Ovary (tissue), 9 donors: Measurements from ENCODE around the gene COPS6. TPM values are rescaled to one million over a fixed set of nuclear protein-coding genes. Genes with fewer than 3 reads are reported as not detected.
"Not testable (repeated sequence)": the region's sequence is repeated elsewhere in the genome, so short reads cannot be mapped to it uniquely, and the experiment has no call there.

Experiments
- DNase-seq, 5 donors: peaks; one replicate each; pipeline ENCODE4 v3.0.0-alpha.2; 2019 to 2020
- H3K27ac ChIP-seq, 2 donors: fragments of 200-600 bp; one replicate each; pipeline versions ENCODE4 v1.5.1 to v1.8.0; 2019 to 2022
- H3K27me3 ChIP-seq: fragments of 200-600 bp; one replicate; pipeline ENCODE4 v1.8.0; 2022
- H3K36me3 ChIP-seq: fragments of 200-600 bp; sonication (generic); one replicate; pipeline ENCODE4 v1.5.1; 2019
- H3K4me1 ChIP-seq: one replicate; pipeline ENCODE4 v1.8.1; 2013; ENCODE audit warnings: mild to moderate bottlenecking, moderate library complexity; ENCODE audit not compliant: insufficient read depth
- H3K4me3 ChIP-seq: fragments of 200-600 bp; sonication (generic); one replicate; pipeline ENCODE4 v1.5.1; 2017
- H3K9me3 ChIP-seq, 2 donors: fragments of 200-600 bp in 1 of 2; sonication (generic) in 1 of 2; one replicate each; pipeline versions ENCODE4 v1.5.1 to v1.8.1; 2013 to 2019; ENCODE audit warnings: mild to moderate bottlenecking in 1 of 2, moderate library complexity in 1 of 2
- CTCF ChIP-seq, 3 donors: fragments of 450-650 bp in 2 of 3; fragments of 200-600 bp in 1 of 3; IDR thresholded peaks; one replicate each; pipeline versions ENCODE4 v1.5.1 to v1.8.0; 2016 to 2022; ENCODE audit warnings: antibody characterized with exemption in 3 of 3, mild to moderate bottlenecking in 1 of 3
- EP300 ChIP-seq: sonication (generic); formaldehyde crosslinking; IDR thresholded peaks from one replicate; pipeline ENCODE4 v1.6.1; 2017; ENCODE audit warnings: antibody characterized with exemption
- POLR2A ChIP-seq: fragments of 450-650 bp; IDR thresholded peaks from one replicate; pipeline ENCODE4 v1.6.1; 2017; ENCODE audit warnings: antibody characterized with exemption, mild to moderate bottlenecking, moderate library complexity
- WGBS, 3 donors: extraction: QIAGEN DNeasy Blood & Tissue Kit in 1 of 3; methylation state at CpG; one replicate each; pipeline versions ENCODE4 v1.1.5 to v1.1.7; 2013 to 2017; 5-methylcytosine and 5-hydroxymethylcytosine counted together
- intact Hi-C, 4 donors: fragments of 100-400 bp; cut with DNase I; formaldehyde crosslinking; loops; one replicate each; pipeline versions ENCODE4 v1.11.0 to v1.15.1; 2022 to 2023
- polyA plus RNA-seq, 2 donors: library from polyadenylated mRNA; stranded (reverse); fragments of 200-250 nt in 1 of 2; fragments of 350-450 nt in 1 of 2; fragmentation: Illumina TruSeq in 1 of 2; extraction: RNeasy Lipid Tissue Mini Kit (QIAGEN cat#74804) in 1 of 2; gene quantifications; one replicate each; pipeline ENCODE4 v1.2.3, GENCODE V29; 2013 to 2014
- total RNA-seq, 7 donors: library from RNA; depleted of rRNA in 2 of 7; stranded (reverse); fragments of >200 nt in 2 of 7; fragmentation: NEBNext Ultra II Directional in 3 of 7; extraction: Animal tissue kit (Norgen Biotek cat#: 25700) in 3 of 7; gene quantifications; one replicate each; pipeline versions ENCODE4 v1.1.0 to v1.2.4, GENCODE V29; 2016 to 2023
- donor health status: DM: no; HTN: no; CAD: no; lungs with moderate emphysema.
- donor health status: DM: no; HTN: no; CAD: no.
- donor health status: Bipolar disorder and iron deficiency.
- donor health status: DM: yes; HTN: yes; CAD: no.
- donor health status: DM: no; HTN: no; CAD: no.
- donor health status: DM: yes; HTN: yes; CAD: no.

COPS6 gene
- total and polyA plus RNA-seq, 9 donors = 33.6 to 145 (median 98.2) TPM

GRCh38 chr7:100128637-100128963, 39.8 kb downstream of the COPS6 start:
- no peak for DNase-seq
- no peaks in the 10 kb centered on the region for H3K36me3 ChIP-seq
- 46 to 67% (median 63%) methylated on average over 1 of the region's 1 CpG for WGBS, 3 donors
- H3K27ac ChIP-seq = peak overlapping the region; percentile 89 to 95
- H3K9me3 ChIP-seq = no peaks in the 10 kb centered on the region
- peaks cover 3% of the 10 kb centered on the region for H3K4me1 ChIP-seq
- H3K4me3 ChIP-seq = no peak overlapping the region
- intact Hi-C loops = no loop called here
- TF ChIP-seq POLR2A (no peak), CTCF (IDR thresholded peaks at IDR 0.05) (no peak), EP300 (no peak)
- H3K27me3 ChIP-seq = no peaks in the 10 kb centered on the region

- H3K4me3 ChIP-seq, H3K27ac ChIP-seq, H3K27me3 ChIP-seq, H3K4me1 ChIP-seq, H3K9me3 ChIP-seq, DNase-seq, H3K36me3 ChIP-seq: not testable (repeated sequence)
- 87 to 100% (median 100%) methylated on average over 1 of the region's 1 CpG for WGBS, 3 donors
- intact Hi-C loops = loop anchor here in 3 of 4 donors (5.0 to 10.0 kb wide), 2 partner anchors 85 to 92 kb away; partner anchors contain the start of gene PVRIG (in 2 of the 3)
These were observed 41.4 kb downstream of the COPS6 start for GRCh38 chr7:100130220-100130607.

GRCh38 chr7:100130608-100131453, 42.1 kb downstream of the COPS6 start:
- Histone ChIP-seq H3K4me1 (peaks cover 3% of the 10 kb centered on the region), H3K27ac (no peak overlapping the region), H3K9me3 (no peaks in the 10 kb centered on the region), H3K36me3 (no peaks in the 10 kb centered on the region), H3K4me3 (no peak overlapping the region), H3K27me3 (no peaks in the 10 kb centered on the region)
- peak; percentile 62 to 86 (median 81) for DNase-seq
- WGBS, 3 donors = 11% methylated on average over 24 of the region's 24 CpGs
- peak; percentile 65 to 67 (median 66) for TF ChIP-seq CTCF (IDR thresholded peaks at IDR 0.05)
- TF ChIP-seq POLR2A = no peak
- intact Hi-C loops = loop anchor here in 3 of 4 donors (5.0 to 10.0 kb wide), 2 partner anchors 84 to 91 kb away; partner anchors contain the start of gene PVRIG (in 2 of the 3)

GRCh38 chr7:100132126-100132525, 43.4 kb downstream of the COPS6 start:
- intact Hi-C loops = loop anchor here in 3 of 4 donors (5.0 to 10.0 kb wide), 2 partner anchors 83 to 90 kb away; partner anchors contain the start of gene PVRIG (in 2 of the 3)
- DNase-seq = no peak
- no peaks in the 10 kb centered on the region for H3K27me3 ChIP-seq
- H3K27ac ChIP-seq = no peak overlapping the region
- no peaks in the 10 kb centered on the region for H3K9me3 ChIP-seq
- 70 to 74% (median 72%) methylated on average over 7 of the region's 7 CpGs for WGBS, 3 donors
- no peaks in the 10 kb centered on the region for H3K36me3 ChIP-seq
- TF ChIP-seq POLR2A = no peak
- TF ChIP-seq CTCF (IDR thresholded peaks at IDR 0.05) = no peak
- TF ChIP-seq EP300 = no peak
- peaks cover 3% of the 10 kb centered on the region for H3K4me1 ChIP-seq
- no peak overlapping the region for H3K4me3 ChIP-seq

- WGBS, 3 donors = 21 to 32% (median 24%) methylated on average over 3 of the region's 3 CpGs
- no peaks in the 10 kb centered on the region for H3K27me3 ChIP-seq
- intact Hi-C loops = loop anchor here in 3 of 4 donors (5.0 to 10.0 kb wide), 2 partner anchors 82 to 90 kb away; partner anchors contain the start of gene PVRIG (in 2 of the 3)
- no peak overlapping the region for H3K4me3 ChIP-seq
- H3K27ac ChIP-seq = no peak overlapping the region
- no peaks in the 10 kb centered on the region for H3K9me3 ChIP-seq
- H3K36me3 ChIP-seq = no peaks in the 10 kb centered on the region
- TF ChIP-seq CTCF (IDR thresholded peaks at IDR 0.05) (peak; percentile 37 to 52 (median 48)), EP300 (no peak)
- DNase-seq = peak in 3 of 5 donors; percentile 48 to 72 (median 53)
- H3K4me1 ChIP-seq = peaks cover 2% of the 10 kb centered on the region
These were observed 44.0 kb downstream of the COPS6 start for GRCh38 chr7:100132697-100133151.
